ENCODE measurements around the gene PTPN11.

Gene PTPN11

GRCh38 chr12:112419297-112420133 lies 768 bp downstream of the PTPN11 start:
- Histone ChIP-seq H3K9ac (peak overlapping the region; percentile 70), H3K4me2 (ENCODE audit: low read length) (peak overlapping the region; percentile 99), H3K4me1 (peaks cover 3% of the 10 kb centered on the region), H3K4me3 (ENCODE audit: low read depth, low read length) (peak overlapping the region; percentile 97), H3K79me2 (peaks cover 22% of the 10 kb centered on the region), H3K27ac (peak overlapping the region; percentile 68), H3K27me3 (ENCODE audit: control insufficient read depth, insufficient read depth, low read length) (no peaks in the 10 kb centered on the region), H3K9me3 (ENCODE audit: control insufficient read depth, low read length) (no peaks in the 10 kb centered on the region), H3K36me3 (ENCODE audit: control insufficient read depth, insufficient read depth, low read length) (no peaks in the 10 kb centered on the region), H2AFZ (peak overlapping the region; percentile 91)
- TF ChIP-seq, protein P1, sequence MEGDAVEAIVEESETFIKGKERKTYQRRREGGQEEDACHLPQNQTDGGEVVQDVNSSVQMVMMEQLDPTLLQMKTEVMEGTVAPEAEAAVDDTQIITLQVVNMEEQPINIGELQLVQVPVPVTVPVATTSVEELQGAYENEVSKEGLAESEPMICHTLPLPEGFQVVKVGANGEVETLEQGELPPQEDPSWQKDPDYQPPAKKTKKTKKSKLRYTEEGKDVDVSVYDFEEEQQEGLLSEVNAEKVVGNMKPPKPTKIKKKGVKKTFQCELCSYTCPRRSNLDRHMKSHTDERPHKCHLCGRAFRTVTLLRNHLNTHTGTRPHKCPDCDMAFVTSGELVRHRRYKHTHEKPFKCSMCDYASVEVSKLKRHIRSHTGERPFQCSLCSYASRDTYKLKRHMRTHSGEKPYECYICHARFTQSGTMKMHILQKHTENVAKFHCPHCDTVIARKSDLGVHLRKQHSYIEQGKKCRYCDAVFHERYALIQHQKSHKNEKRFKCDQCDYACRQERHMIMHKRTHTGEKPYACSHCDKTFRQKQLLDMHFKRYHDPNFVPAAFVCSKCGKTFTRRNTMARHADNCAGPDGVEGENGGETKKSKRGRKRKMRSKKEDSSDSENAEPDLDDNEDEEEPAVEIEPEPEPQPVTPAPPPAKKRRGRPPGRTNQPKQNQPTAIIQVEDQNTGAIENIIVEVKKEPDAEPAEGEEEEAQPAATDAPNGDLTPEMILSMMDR (IDR thresholded peaks at IDR 0.05), result no peak

GRCh38 chr12:112420740-112421139 lies 2.0 kb downstream of the PTPN11 start:
- Histone ChIP-seq H3K4me1 (peaks cover 3% of the 10 kb centered on the region), H3K27ac (no peak overlapping the region), H2AFZ (no peak overlapping the region), H3K9me3 (ENCODE audit: control insufficient read depth, low read length) (no peaks in the 10 kb centered on the region), H3K4me3 (ENCODE audit: low read depth, low read length) (no peak overlapping the region), H3K36me3 (ENCODE audit: control insufficient read depth, insufficient read depth, low read length) (no peaks in the 10 kb centered on the region), H3K4me2 (ENCODE audit: low read length) (no peak overlapping the region), H3K79me2 (peaks cover 25% of the 10 kb centered on the region), H3K9ac (no peak overlapping the region), H3K27me3 (ENCODE audit: control insufficient read depth, insufficient read depth, low read length) (no peaks in the 10 kb centered on the region)
- TF ChIP-seq, protein P1 (IDR thresholded peaks at IDR 0.05), result no peak

- Histone ChIP-seq H3K9me3 (ENCODE audit: control insufficient read depth, low read length) (no peaks in the 10 kb centered on the region), H2AFZ (no peak overlapping the region), H3K27ac (no peak overlapping the region), H3K27me3 (ENCODE audit: control insufficient read depth, insufficient read depth, low read length) (no peaks in the 10 kb centered on the region), H3K4me2 (ENCODE audit: low read length) (no peak overlapping the region), H3K4me3 (ENCODE audit: low read depth, low read length) (no peak overlapping the region), H3K36me3 (ENCODE audit: control insufficient read depth, insufficient read depth, low read length) (no peaks in the 10 kb centered on the region), H3K79me2 (peaks cover 28% of the 10 kb centered on the region), H3K9ac (no peak overlapping the region), H3K4me1 (peaks cover 3% of the 10 kb centered on the region)
- TF ChIP-seq, protein P1 (IDR thresholded peaks at IDR 0.05), result no peak
Measured at GRCh38 chr12:112421363-112421762, 2.6 kb downstream of the PTPN11 start.

- H3K4me1 ChIP-seq, result peaks cover 3% of the 10 kb centered on the region
- H3K36me3 ChIP-seq (ENCODE audit: control insufficient read depth, insufficient read depth, low read length), result no peaks in the 10 kb centered on the region
- H3K9ac ChIP-seq, result no peak overlapping the region
- H2AFZ ChIP-seq, result no peak overlapping the region
- H3K27me3 ChIP-seq (ENCODE audit: control insufficient read depth, insufficient read depth, low read length), result no peaks in the 10 kb centered on the region
- TF ChIP-seq, protein P1 (IDR thresholded peaks at IDR 0.05), result no peak
- H3K9me3 ChIP-seq (ENCODE audit: control insufficient read depth, low read length), result no peaks in the 10 kb centered on the region
- no peak overlapping the region for H3K4me3 ChIP-seq (ENCODE audit: low read depth, low read length)
- H3K4me2 ChIP-seq (ENCODE audit: low read length), result no peak overlapping the region
- H3K27ac ChIP-seq, result no peak overlapping the region
- peaks cover 33% of the 10 kb centered on the region for H3K79me2 ChIP-seq
Measured at GRCh38 chr12:112422531-112422930, 3.8 kb downstream of the PTPN11 start.

DNA sequence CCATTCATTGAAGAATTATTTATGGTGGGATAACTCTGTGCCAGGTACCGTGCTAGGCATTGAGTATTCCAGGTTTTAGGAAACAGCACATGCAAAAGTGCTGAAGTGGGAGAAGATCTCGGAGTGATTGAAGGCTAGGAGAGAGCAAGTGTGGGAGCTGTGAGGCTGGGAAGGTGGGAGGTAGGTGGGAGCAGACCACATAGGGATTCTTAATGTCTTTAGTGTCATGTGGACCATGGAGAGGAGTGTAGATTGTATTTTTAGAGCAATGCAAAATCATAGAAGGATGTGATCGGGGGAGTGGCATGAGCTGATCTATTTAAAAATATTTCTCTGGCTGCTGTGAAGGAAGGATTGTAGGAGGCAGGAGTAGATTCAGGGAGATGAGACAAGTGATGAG lies 5.4 kb downstream of the PTPN11 start:
- no peak overlapping the region for H3K4me3 ChIP-seq (ENCODE audit: low read depth, low read length)
- H3K4me1 ChIP-seq, result peaks cover 3% of the 10 kb centered on the region
- H3K36me3 ChIP-seq (ENCODE audit: control insufficient read depth, insufficient read depth, low read length), result no peaks in the 10 kb centered on the region
- no peak overlapping the region for H3K27ac ChIP-seq
- no peak overlapping the region for H2AFZ ChIP-seq
- peaks cover 32% of the 10 kb centered on the region for H3K79me2 ChIP-seq
- H3K4me2 ChIP-seq (ENCODE audit: low read length), result no peak overlapping the region
- TF ChIP-seq, protein P1 (IDR thresholded peaks at IDR 0.05), result no peak
- no peaks in the 10 kb centered on the region for H3K27me3 ChIP-seq (ENCODE audit: control insufficient read depth, insufficient read depth, low read length)
- no peak overlapping the region for H3K9ac ChIP-seq
- no peaks in the 10 kb centered on the region for H3K9me3 ChIP-seq (ENCODE audit: control insufficient read depth, low read length)

Data from parathyroid adenoma (tissue), 2 donors.